ENCODE results near the gene PVALEF. TPM values are rescaled to one million over a fixed set of nuclear protein-coding genes. Genes with fewer than 3 reads are reported as not detected.

The PVALEF gene
- total and polyA plus RNA-seq, 5 donors: not detected

DNA sequence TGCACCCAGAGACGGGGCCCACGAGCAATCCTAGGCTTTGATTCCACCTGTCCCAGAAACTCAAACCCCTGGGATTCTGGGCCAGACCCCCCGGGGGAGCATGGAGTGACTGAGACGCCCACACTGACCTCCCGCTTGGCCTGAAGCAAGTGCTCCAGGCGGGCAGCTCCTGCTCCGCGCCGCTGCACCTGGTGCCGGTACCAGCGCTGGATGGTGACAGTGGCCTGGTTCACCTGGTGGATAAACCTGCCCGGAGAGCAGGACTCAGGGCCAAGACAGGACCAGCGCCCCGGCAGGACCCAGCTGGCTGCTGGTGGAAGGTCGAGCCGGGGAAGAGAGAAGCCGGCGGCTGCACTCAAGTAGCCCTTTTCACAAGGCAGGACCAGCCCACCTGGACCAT lies 34.9 kb downstream of the PVALEF start:
- Histone ChIP-seq H3K9me3 (ENCODE audit: control insufficient read depth, low read length) (no peaks in the 10 kb centered on the region), H3K4me3 (ENCODE audit: low read length) (no peak overlapping the region), H3K27me3 (ENCODE audit: control insufficient read depth, insufficient read depth) (no peaks in the 10 kb centered on the region), H3K4me1 (ENCODE audit: control insufficient read depth, insufficient read depth, low read length) (no peaks in the 10 kb centered on the region), H3K27ac (ENCODE audit: low read length) (no peak overlapping the region)
- DNase-seq (peak in 1 of 3 donors; percentile 35), ATAC-seq (no peak)
- WGBS: 96% methylated on average over 18 of the region's 18 CpGs
- intact Hi-C loops (cut with DNase I): loop anchor here in 1 of 4 donors (2.0 kb wide), 1 partner anchor 57 kb away; no protein-coding TSS in a partner anchor

DNA sequence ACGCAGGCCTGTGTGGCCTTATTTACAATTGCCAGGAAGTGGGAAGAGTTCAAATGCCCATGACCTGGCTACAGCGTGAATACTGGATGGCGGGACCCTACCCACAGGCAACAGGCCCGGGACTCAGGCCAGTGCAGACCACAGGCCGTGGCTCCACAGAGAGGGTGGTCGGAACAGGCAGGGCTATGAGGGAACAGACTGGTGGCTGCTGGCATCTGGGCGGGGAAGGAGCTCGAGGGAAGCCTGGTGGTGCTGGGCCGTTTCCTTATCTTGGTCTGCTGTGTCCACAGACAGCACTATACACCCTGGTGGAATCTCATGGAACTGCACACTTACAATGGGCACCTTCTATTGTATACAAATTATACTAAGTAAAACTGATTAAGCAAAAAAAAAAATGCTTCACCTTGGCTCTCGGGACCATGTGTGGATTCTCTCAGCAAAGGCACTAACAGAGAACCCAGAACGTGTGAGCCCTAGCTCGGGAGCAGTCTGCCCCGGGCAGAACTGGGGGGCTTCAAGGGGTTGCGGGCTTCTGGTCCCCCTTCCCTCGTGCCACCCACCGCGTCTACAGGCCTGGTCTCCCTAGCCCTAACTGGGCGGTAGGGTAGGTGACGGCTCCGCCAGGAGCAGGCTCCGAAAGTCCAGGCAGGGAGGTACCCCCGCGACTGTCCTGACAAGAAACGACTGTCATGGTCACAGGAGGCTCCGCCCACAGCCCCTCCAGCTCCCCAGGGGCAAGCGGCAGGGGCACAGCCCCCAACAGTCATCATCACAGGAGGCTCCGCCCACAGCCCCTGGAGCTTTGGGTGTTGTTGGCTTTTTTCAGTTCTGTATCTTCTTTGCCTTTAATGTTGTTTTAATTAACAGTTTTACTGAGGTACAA lies 35.6 kb downstream of the PVALEF start:
- H3K27me3 ChIP-seq (ENCODE audit: control insufficient read depth, insufficient read depth): no peaks in the 10 kb centered on the region
- H3K4me3 ChIP-seq (ENCODE audit: low read length): no peak overlapping the region
- intact Hi-C loops (cut with DNase I): loop anchor here in 1 of 4 donors (2.0 kb wide), 1 partner anchor 58 kb away; no protein-coding TSS in a partner anchor
- DNase-seq (peak in 1 of 3 donors; percentile 68), ATAC-seq (peak; percentile 53 to 63)
- H3K4me1 ChIP-seq (ENCODE audit: control insufficient read depth, insufficient read depth, low read length): no peaks in the 10 kb centered on the region
- H3K27ac ChIP-seq (ENCODE audit: low read length): no peak overlapping the region
- no peaks in the 10 kb centered on the region for H3K9me3 ChIP-seq (ENCODE audit: control insufficient read depth, low read length)
- 71% methylated on average over 27 of the region's 27 CpGs for WGBS

DNA sequence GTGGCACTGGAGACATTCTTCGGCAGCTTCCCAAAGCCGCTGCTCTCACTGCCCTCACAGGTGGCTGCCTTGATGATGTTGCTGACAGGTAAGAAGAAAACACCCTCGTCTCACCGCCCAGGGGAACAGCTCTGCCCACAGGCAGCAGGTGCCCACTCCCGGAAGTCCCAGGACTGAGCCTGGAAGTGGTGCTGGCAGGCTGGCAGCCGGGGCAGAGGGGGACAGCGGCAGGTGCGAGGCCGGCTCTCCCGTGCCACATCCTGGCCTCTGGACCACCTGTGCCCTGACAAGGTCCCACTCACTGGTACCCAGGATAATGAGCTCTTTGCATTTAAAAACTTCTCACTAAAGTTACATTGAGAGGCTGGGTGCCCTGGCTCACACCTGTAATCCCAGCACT lies 37.0 kb downstream of the PVALEF start:
- H3K9me3 ChIP-seq (ENCODE audit: control insufficient read depth, low read length): no peaks in the 10 kb centered on the region
- ATAC-seq (no peak), DNase-seq (peak in 1 of 3 donors; percentile 18)
- intact Hi-C loops (cut with DNase I): no loop called here
- H3K4me1 ChIP-seq (ENCODE audit: control insufficient read depth, insufficient read depth, low read length): no peaks in the 10 kb centered on the region
- H3K4me3 ChIP-seq (ENCODE audit: low read length): no peak overlapping the region
- H3K27ac ChIP-seq (ENCODE audit: low read length): no peak overlapping the region
- WGBS: 97% methylated on average over 10 of the region's 10 CpGs
- H3K27me3 ChIP-seq (ENCODE audit: control insufficient read depth, insufficient read depth): no peaks in the 10 kb centered on the region

DNA sequence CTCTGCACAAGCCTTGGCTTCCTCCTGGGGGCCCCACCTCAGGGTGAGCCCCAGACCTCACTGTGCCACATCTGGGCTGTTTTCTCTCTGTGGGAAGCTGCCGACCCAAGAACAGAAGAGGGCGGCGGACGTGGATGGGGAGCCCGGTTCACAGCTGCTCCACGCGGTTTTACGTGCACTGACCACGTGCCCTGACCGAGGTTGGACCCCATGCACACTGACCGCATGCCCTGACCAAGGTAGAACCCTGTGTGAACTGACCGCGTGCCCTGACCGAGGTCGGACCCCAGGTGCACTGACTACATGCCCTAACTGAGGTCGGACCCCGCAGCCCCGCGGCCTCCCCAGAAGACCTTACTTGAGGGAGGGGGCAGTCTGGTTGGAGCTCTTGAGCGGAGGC lies 37.8 kb downstream of the PVALEF start:
- ATAC-seq: no peak
- no peaks in the 10 kb centered on the region for H3K9me3 ChIP-seq (ENCODE audit: control insufficient read depth, low read length)
- DNase-seq: peak in 1 of 3 donors; percentile 26
- intact Hi-C loops (cut with DNase I): no loop called here
- H3K4me3 ChIP-seq (ENCODE audit: low read length): no peak overlapping the region
- WGBS: 96% methylated on average over 20 of the region's 20 CpGs
- H3K27me3 ChIP-seq (ENCODE audit: control insufficient read depth, insufficient read depth): no peaks in the 10 kb centered on the region
- H3K4me1 ChIP-seq (ENCODE audit: control insufficient read depth, insufficient read depth, low read length): no peaks in the 10 kb centered on the region
- H3K27ac ChIP-seq (ENCODE audit: low read length): no peak overlapping the region

DNA sequence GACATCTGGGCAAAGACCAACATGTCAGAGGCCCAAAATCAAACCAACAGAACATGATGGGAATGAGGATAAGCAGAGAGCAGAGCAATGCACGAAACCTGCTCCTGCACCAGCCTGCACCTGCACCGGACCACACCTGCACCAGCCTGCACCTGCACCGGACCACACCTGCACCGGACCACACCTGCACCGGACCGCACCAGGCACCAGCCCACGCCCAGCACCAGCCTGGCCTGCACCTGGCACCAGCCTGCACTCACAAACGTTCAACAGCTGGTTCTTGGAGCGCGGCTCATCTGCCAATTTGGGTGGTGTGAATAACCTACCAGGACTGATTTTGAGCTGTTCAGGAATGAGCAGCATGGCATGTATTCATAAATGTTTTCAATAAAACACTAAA lies 39.3 kb downstream of the PVALEF start:
- no peak overlapping the region for H3K4me3 ChIP-seq (ENCODE audit: low read length)
- intact Hi-C loops (cut with DNase I): no loop called here
- DNase-seq: peak in 1 of 3 donors; percentile 14
- H3K27ac ChIP-seq (ENCODE audit: low read length): no peak overlapping the region
- no peaks in the 10 kb centered on the region for H3K4me1 ChIP-seq (ENCODE audit: control insufficient read depth, insufficient read depth, low read length)
- H3K9me3 ChIP-seq (ENCODE audit: control insufficient read depth, low read length): no peaks in the 10 kb centered on the region
- H3K27me3 ChIP-seq (ENCODE audit: control insufficient read depth, insufficient read depth): no peaks in the 10 kb centered on the region
- ATAC-seq: no peak
- WGBS: 88% methylated on average over 10 of the region's 10 CpGs

DNA sequence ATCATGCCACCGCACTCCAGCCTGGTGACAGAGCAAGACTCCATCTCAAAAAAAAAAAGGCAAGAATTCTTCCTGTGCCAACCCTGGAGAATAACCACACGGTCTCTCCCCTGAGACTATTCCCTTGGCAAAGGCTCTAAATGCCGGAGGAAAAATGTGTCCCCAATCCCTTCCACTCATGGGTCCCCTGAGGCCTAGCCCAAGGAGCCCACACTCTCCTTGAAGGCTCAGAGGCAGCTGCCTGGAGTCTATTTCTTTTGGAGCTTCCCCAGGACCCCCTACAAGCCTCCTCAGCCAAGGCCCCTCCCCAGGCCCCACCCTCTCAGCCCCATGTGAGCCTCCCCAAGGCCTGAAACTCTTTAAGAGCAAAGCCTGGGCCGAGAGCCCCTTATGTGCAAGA lies 40.9 kb downstream of the PVALEF start:
- H3K4me3 ChIP-seq (ENCODE audit: low read length): no peak overlapping the region
- intact Hi-C loops (cut with DNase I): no loop called here
- ATAC-seq (no peak), DNase-seq (peak in 1 of 3 donors; percentile 37)
- no peaks in the 10 kb centered on the region for H3K27me3 ChIP-seq (ENCODE audit: control insufficient read depth, insufficient read depth)
- WGBS: 72% methylated on average over 4 of the region's 4 CpGs
- H3K27ac ChIP-seq (ENCODE audit: low read length): no peak overlapping the region
- no peaks in the 10 kb centered on the region for H3K9me3 ChIP-seq (ENCODE audit: control insufficient read depth, low read length)
- no peaks in the 10 kb centered on the region for H3K4me1 ChIP-seq (ENCODE audit: control insufficient read depth, insufficient read depth, low read length)

DNA sequence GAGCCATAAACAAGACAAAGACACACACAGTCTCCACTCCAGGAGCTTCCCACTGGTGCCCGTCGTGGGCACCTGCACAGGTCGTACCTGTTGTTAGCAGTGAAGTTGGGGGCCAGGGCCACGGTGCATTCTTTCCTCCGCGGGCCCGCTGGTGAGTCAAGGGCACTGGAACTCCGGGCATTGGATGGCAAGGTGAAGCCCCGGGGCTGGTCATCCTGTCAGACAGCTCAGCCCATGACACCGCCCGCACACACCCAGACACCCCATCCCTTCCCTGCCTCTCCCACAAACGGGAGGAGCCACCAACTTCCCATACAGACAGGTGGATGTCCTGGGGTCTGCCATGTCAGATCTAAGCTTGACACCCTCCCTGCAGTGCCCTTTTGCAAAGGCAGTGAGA lies 41.4 kb downstream of the PVALEF start:
- intact Hi-C loops (cut with DNase I): no loop called here

DNA sequence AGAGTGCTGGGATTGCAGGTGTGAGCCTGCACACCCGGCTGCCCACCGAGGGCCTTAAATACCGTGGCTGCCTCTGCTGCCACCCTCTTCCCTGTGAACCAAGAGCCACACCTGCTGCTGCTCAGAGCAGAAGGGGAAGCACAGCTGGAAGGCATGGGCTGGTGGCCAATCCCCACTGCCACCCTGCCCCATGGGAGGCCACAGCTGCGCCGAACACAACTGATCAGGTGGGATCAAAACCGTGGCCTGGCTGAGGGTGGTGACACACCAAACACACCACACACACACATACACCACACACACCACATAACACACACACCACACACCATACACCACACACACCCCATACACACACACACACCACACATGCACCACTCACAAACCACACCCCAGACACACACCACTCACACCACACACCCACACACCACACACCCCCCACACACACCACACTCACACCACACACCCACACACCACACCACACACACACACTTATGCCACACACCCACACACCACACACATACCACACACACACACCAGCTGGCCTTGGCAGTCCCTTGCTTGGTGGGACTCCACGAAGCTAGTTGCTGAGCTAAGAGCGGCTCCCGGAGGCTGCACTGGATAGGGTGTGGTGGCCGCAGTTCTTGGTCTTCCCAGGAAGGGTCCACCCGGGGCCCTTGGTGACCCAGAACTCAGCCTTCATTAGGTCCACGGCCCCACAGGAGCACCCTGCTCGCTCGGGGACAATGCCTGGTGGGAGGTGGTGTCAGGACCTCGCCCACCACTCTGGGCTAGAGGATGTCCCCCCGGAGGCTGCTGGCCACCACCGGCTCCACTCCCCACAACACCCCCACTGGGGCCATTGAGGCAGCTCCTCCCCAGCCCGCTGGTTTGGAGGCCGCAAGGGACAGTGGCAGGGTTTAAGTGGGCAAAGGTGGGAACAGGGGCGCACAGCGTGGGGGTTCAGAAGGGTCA lies 42.6 kb downstream of the PVALEF start:
- H3K27me3 ChIP-seq (ENCODE audit: control insufficient read depth, insufficient read depth): no peaks in the 10 kb centered on the region
- no peak overlapping the region for H3K4me3 ChIP-seq (ENCODE audit: low read length)
- peak in 1 of 3 donors; percentile 35 for DNase-seq
- H3K9me3 ChIP-seq (ENCODE audit: control insufficient read depth, low read length): no peaks in the 10 kb centered on the region
- WGBS: 87% methylated on average over 21 of the region's 21 CpGs
- ATAC-seq: no peak
- H3K27ac ChIP-seq (ENCODE audit: low read length): no peak overlapping the region
- no peaks in the 10 kb centered on the region for H3K4me1 ChIP-seq (ENCODE audit: control insufficient read depth, insufficient read depth, low read length)
- intact Hi-C loops (cut with DNase I): no loop called here

More for the DNA sequence above, 41.4 kb downstream of the PVALEF start:
- H3K27me3 ChIP-seq (ENCODE audit: control insufficient read depth, insufficient read depth): no peaks in the 10 kb centered on the region
- H3K27ac ChIP-seq (ENCODE audit: low read length): no peak overlapping the region
- H3K4me3 ChIP-seq (ENCODE audit: low read length): no peak overlapping the region
- H3K9me3 ChIP-seq (ENCODE audit: control insufficient read depth, low read length): no peaks in the 10 kb centered on the region
- peak in 1 of 3 donors; percentile 11 for DNase-seq
- no peak for ATAC-seq
- WGBS: 93% methylated on average over 12 of the region's 12 CpGs
- H3K4me1 ChIP-seq (ENCODE audit: control insufficient read depth, insufficient read depth, low read length): no peaks in the 10 kb centered on the region

DNA sequence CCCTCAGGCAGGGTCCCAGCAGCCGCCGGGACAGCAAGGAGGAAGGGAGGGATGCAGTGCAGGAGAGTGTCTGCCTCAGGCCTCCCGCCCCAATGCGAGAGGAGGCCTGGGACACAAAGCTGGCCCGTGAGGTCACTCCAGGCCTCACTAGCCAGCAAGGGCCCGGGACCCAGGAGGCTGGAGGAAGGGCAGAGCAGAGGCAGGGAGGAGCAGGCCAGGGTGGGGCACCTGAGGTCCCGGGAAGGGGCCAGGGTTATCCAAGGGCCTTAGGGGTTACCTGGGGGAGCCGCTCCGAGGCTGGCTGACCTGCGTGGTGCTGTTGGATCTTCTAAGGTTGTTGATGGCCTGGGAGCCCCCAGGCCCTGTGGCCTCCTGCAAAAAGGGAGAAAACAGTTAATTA lies 43.3 kb downstream of the PVALEF start:
- no peaks in the 10 kb centered on the region for H3K4me1 ChIP-seq (ENCODE audit: control insufficient read depth, insufficient read depth, low read length)
- ATAC-seq (no peak), DNase-seq (peak in 1 of 3 donors; percentile 20)
- no peaks in the 10 kb centered on the region for H3K27me3 ChIP-seq (ENCODE audit: control insufficient read depth, insufficient read depth)
- H3K4me3 ChIP-seq (ENCODE audit: low read length): no peak overlapping the region
- no peaks in the 10 kb centered on the region for H3K9me3 ChIP-seq (ENCODE audit: control insufficient read depth, low read length)
- no peak overlapping the region for H3K27ac ChIP-seq (ENCODE audit: low read length)
- WGBS: 97% methylated on average over 10 of the region's 10 CpGs
- intact Hi-C loops (cut with DNase I): no loop called here

DNA sequence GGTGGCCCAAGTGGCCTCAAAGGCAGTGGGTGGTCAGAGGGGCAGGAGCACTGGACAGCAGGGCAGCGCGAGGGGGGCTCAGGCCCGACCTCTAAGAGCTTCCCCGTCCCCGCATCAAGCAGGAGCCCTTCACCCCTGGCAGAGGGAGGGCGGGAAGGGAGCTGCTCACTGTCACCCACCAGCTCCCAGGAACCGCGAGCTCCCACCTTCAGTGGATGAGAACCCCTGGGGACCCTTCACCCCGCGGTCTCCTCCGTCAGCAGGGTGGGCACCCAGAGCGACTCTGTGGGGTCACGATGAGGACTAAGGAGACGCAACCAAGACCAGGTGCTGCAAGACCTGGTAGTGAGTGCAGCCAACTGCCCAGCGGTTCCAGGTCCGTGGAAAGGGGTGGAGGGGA lies 43.8 kb downstream of the PVALEF start:
- intact Hi-C loops (cut with DNase I): no loop called here
- DNase-seq (no peak), ATAC-seq (no peak)
- H3K9me3 ChIP-seq (ENCODE audit: control insufficient read depth, low read length): no peaks in the 10 kb centered on the region
- WGBS: 95% methylated on average over 16 of the region's 16 CpGs
- H3K4me1 ChIP-seq (ENCODE audit: control insufficient read depth, insufficient read depth, low read length): no peaks in the 10 kb centered on the region
- no peaks in the 10 kb centered on the region for H3K27me3 ChIP-seq (ENCODE audit: control insufficient read depth, insufficient read depth)
- no peak overlapping the region for H3K4me3 ChIP-seq (ENCODE audit: low read length)
- no peak overlapping the region for H3K27ac ChIP-seq (ENCODE audit: low read length)

DNA sequence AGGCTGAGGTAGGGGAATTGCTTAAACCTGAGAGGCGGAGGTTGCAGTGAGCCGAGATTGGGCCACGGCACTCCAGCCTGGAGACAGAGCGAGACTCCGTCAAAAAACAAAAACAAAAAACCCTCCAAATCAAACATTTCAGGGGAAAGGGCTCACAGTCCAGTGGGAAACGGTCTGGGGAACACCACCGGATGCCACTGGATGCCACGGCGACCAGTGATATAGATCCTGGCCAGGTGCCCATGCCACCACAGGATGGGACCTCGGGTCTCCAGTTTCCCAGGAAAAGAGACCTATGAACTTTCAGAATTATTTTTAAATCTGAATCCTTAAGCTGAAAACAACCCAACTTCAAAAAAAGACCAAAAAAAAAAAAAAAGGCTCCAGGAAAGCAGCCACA lies 45.2 kb downstream of the PVALEF start:
- Histone ChIP-seq H3K4me1 (ENCODE audit: control insufficient read depth, insufficient read depth, low read length) (no peaks in the 10 kb centered on the region), H3K27me3 (ENCODE audit: control insufficient read depth, insufficient read depth) (no peaks in the 10 kb centered on the region), H3K4me3 (ENCODE audit: low read length) (no peak overlapping the region), H3K9me3 (ENCODE audit: control insufficient read depth, low read length) (no peaks in the 10 kb centered on the region), H3K27ac (ENCODE audit: low read length) (no peak overlapping the region)
- intact Hi-C loops (cut with DNase I): no loop called here
- ATAC-seq (peak in 1 of 2 donors; percentile 21), DNase-seq (peak in 1 of 3 donors; percentile 73)
- WGBS: 69% methylated on average over 10 of the region's 10 CpGs
